RWPE2 (cell line): Measurements from ENCODE around the gene MBNL1.

Experiments used
- ATAC-seq: fragments of 200-7000 bp; cut with Tn5 transposase; 3 replicates; pipeline ENCODE4 v1.9.1; 2021; ENCODE audit warnings: low read depth
- DNase-seq: peaks from one replicate; pipeline ENCODE4 v3.0.0-alpha.2; 2020; ENCODE audit warnings: low spot score
- H3K27ac ChIP-seq: fragments of 450-650 bp; 2 replicates; pipeline ENCODE4 v1.5.1; 2017; ENCODE audit warnings: mild to moderate bottlenecking; ENCODE audit not compliant: poor library complexity, severe bottlenecking
- H3K27me3 ChIP-seq: fragments of 250-450 bp; sonication (Bioruptor Pico); 2 replicates; pipeline ENCODE4 v1.5.1; 2021; ENCODE audit warnings: mild to moderate bottlenecking, moderate library complexity; ENCODE audit not compliant: insufficient read depth, poor library complexity, severe bottlenecking
- H3K36me3 ChIP-seq: fragments of 250-450 bp; sonication (Bioruptor Pico); 2 replicates; pipeline ENCODE4 v1.5.1; 2020; ENCODE audit warnings: low read depth, mild to moderate bottlenecking, moderate library complexity
- H3K4me1 ChIP-seq: fragments of 250-450 bp; sonication (Bioruptor Pico); 2 replicates; pipeline ENCODE4 v1.5.1; 2021; ENCODE audit warnings: mild to moderate bottlenecking, moderate library complexity; ENCODE audit not compliant: insufficient read depth, poor library complexity, severe bottlenecking
- H3K4me3 ChIP-seq: fragments of 250-450 bp; sonication (Bioruptor Pico); 2 replicates; pipeline ENCODE4 v1.5.1; 2021; ENCODE audit warnings: mild to moderate bottlenecking, moderate library complexity; ENCODE audit not compliant: severe bottlenecking
- H3K9me3 ChIP-seq: fragments of 250-450 bp; sonication (Bioruptor Pico); 2 replicates; pipeline ENCODE4 v1.5.1; 2021; ENCODE audit warnings: mild to moderate bottlenecking, moderate library complexity; ENCODE audit not compliant: severe bottlenecking
- TF ChIP-seq, protein P1 (sequence below): fragments of 450-650 bp; IDR thresholded peaks from one replicate; pipeline ENCODE4 v1.5.1; 2017; ENCODE audit warnings: mild to moderate bottlenecking, moderate library complexity; ENCODE audit not compliant: poor library complexity, severe bottlenecking

The MBNL1 gene

DNA sequence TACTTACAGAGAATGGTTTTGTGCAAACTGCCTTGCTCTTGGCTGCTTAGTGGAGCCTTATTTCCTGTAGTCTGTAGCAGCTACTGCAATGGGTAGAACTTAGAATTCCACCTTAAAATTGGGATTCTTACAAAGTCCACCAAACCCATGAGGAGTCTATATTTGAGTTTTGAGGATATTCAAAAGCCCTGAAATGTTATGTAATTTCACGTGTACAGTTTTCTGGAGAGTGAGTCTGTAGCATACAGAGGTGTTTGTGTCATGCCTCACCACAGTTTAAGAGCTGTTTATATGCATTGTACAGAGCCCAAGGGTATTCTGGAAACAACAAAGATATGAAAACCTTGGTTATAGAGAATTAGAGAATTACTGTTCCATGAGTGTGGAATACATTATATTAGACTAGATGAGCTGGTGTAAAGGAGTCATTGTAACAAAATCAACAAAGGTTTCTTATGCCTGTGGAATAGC is 114.4 kb downstream of the MBNL1 start:
- Histone ChIP-seq H3K4me1 (peaks cover 90% of the 10 kb centered on the region), H3K9me3 (no peaks in the 10 kb centered on the region), H3K36me3 (no peaks in the 10 kb centered on the region; the same call in 1 of the 2 replicates), H3K27me3 (no peaks in the 10 kb centered on the region), H3K4me3 (no peak overlapping the region), H3K27ac (peak overlapping the region; percentile 90)
- TF ChIP-seq, protein P1, sequence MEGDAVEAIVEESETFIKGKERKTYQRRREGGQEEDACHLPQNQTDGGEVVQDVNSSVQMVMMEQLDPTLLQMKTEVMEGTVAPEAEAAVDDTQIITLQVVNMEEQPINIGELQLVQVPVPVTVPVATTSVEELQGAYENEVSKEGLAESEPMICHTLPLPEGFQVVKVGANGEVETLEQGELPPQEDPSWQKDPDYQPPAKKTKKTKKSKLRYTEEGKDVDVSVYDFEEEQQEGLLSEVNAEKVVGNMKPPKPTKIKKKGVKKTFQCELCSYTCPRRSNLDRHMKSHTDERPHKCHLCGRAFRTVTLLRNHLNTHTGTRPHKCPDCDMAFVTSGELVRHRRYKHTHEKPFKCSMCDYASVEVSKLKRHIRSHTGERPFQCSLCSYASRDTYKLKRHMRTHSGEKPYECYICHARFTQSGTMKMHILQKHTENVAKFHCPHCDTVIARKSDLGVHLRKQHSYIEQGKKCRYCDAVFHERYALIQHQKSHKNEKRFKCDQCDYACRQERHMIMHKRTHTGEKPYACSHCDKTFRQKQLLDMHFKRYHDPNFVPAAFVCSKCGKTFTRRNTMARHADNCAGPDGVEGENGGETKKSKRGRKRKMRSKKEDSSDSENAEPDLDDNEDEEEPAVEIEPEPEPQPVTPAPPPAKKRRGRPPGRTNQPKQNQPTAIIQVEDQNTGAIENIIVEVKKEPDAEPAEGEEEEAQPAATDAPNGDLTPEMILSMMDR, result no peak
- ATAC-seq (peak; percentile 30), DNase-seq (no peak)

DNA sequence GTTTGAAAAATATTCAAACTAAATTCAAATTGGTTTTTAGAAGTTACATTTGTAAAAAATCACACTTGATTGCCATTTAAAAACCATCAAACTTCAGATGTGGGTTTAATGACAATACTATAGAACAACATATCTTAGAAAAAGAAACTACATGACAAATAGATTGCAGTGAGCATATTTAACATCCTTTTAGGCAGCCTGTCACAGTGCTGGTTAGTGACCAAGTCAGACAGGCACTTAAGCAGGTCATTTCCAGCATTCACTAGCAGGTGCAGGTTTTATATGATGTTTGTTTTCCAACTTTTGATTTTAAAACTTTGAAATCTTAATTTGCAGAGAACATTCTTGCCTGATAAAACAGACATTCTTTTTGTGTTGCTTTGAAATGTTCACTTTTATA is 115.7 kb downstream of the MBNL1 start:
- no peaks in the 10 kb centered on the region; the same call in 1 of the 2 replicates for H3K36me3 ChIP-seq
- H3K4me1 ChIP-seq, result peaks cover 94% of the 10 kb centered on the region
- no peaks in the 10 kb centered on the region for H3K9me3 ChIP-seq
- H3K27ac ChIP-seq, result peak overlapping the region; percentile 90
- no peak for ATAC-seq
- TF ChIP-seq, protein P1, result no peak
- H3K27me3 ChIP-seq, result no peaks in the 10 kb centered on the region
- DNase-seq, result no peak
- no peak overlapping the region for H3K4me3 ChIP-seq

DNA sequence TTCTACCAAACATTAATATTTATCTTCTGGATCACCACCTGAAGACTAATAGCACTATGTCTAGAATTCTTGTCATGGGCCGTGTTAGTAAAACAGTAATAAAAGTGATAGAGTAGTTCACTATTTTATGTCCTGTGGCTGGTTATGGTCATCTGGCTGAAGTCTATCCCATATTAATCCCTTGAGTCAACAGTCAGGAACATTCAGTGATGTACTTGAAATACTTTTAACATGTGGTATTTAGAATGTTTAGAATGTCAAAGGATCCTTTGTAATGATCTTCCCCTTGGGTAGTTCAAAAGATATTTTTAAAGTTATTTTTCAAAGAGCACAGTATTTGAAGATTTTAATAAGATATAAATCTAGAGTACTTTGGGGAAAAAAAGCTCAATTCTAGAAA is 117.0 kb downstream of the MBNL1 start:
- no peaks in the 10 kb centered on the region for H3K27me3 ChIP-seq
- TF ChIP-seq, protein P1, result no peak
- peak overlapping the region; percentile 90 for H3K27ac ChIP-seq
- no peak for DNase-seq
- no peaks in the 10 kb centered on the region; the same call in 1 of the 2 replicates for H3K36me3 ChIP-seq
- peak; percentile 42 for ATAC-seq
- H3K9me3 ChIP-seq, result no peaks in the 10 kb centered on the region
- H3K4me3 ChIP-seq, result no peak overlapping the region
- peaks cover 85% of the 10 kb centered on the region for H3K4me1 ChIP-seq

DNA sequence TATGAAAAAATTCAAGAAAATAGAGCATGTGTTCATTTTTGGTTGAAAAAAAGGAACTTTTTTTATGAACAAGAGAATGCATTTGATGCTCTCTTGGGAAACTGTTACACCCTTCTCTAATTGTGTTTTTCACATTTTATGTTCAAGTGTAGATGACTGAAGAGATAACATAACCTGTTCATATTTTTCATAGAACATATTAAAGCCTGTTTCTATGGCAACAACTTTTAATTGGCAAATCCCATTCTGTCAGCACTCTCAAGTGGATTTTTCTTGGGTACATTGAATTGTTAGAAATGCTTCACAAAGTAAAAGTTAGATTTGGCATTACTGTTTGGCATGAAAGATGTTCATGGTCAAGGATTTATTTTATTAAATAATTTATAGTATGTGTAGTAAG is 117.5 kb downstream of the MBNL1 start:
- DNase-seq (no peak), ATAC-seq (no peak)
- Histone ChIP-seq H3K36me3 (no peaks in the 10 kb centered on the region; the same call in 1 of the 2 replicates), H3K27ac (peak overlapping the region; percentile 90), H3K4me3 (no peak overlapping the region), H3K27me3 (no peaks in the 10 kb centered on the region), H3K4me1 (peaks cover 80% of the 10 kb centered on the region), H3K9me3 (no peaks in the 10 kb centered on the region)
- TF ChIP-seq, protein P1, result no peak

DNA sequence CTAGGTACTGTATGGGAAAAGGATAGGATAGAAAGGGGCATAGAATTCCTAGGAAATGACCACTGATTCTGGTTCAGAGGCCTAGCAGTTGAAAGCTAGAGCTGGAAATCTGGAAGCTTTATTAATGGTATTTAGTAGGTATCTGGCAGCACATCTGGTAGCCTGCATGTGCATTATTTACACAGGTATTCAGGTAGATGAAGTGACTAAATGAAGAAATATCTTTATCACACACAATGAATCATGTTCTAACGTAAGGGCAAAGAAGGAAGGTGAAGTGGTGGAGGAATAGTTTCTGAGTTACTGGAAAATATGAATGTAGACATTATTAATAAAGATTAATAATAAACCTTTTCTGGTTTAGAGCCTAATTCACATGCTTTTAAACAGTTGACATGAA is 119.9 kb downstream of the MBNL1 start:
- H3K9me3 ChIP-seq, result no peaks in the 10 kb centered on the region
- TF ChIP-seq, protein P1, result no peak
- no peaks in the 10 kb centered on the region; the same call in 1 of the 2 replicates for H3K36me3 ChIP-seq
- peaks cover 70% of the 10 kb centered on the region for H3K4me1 ChIP-seq
- DNase-seq (no peak), ATAC-seq (peak; percentile 74)
- no peak overlapping the region for H3K4me3 ChIP-seq
- peak overlapping the region; percentile 90 for H3K27ac ChIP-seq
- no peaks in the 10 kb centered on the region for H3K27me3 ChIP-seq
